ENCODE results near the gene IGFBP5. TPM values are rescaled to one million over a fixed set of nuclear protein-coding genes. Genes with fewer than 3 reads are reported as not detected.

Gene IGFBP5
- polyA plus RNA-seq, 3 donors: not detected

GRCh38 chr2:216737676-216738075 lies 42.3 kb upstream of the IGFBP5 start:
- H2AFZ ChIP-seq (ENCODE audit: insufficient read depth, low read depth, low read length, poor library complexity, severe bottlenecking): no peak overlapping the region
- H4K20me1 ChIP-seq (ENCODE audit: insufficient read depth, low read length): no peaks in the 10 kb centered on the region
- H3K4me3 Mint-ChIP-seq: no peak overlapping the region
- no CpG with 5 or more reads among the region's 4 CpGs for WGBS (ENCODE audit: insufficient coverage)
- no peak overlapping the region for H3K9ac ChIP-seq (ENCODE audit: insufficient read depth, low read length, poor library complexity, severe bottlenecking)
- H3K79me2 ChIP-seq (ENCODE audit: insufficient read depth, low read length): no peaks in the 10 kb centered on the region
- no peak overlapping the region for H3K27ac Mint-ChIP-seq
- peaks cover 0 to 3% (median 0%) of the 10 kb centered on the region in 7 donors for H3K9me3 Mint-ChIP-seq
- TF ChIP-seq, protein P1, sequence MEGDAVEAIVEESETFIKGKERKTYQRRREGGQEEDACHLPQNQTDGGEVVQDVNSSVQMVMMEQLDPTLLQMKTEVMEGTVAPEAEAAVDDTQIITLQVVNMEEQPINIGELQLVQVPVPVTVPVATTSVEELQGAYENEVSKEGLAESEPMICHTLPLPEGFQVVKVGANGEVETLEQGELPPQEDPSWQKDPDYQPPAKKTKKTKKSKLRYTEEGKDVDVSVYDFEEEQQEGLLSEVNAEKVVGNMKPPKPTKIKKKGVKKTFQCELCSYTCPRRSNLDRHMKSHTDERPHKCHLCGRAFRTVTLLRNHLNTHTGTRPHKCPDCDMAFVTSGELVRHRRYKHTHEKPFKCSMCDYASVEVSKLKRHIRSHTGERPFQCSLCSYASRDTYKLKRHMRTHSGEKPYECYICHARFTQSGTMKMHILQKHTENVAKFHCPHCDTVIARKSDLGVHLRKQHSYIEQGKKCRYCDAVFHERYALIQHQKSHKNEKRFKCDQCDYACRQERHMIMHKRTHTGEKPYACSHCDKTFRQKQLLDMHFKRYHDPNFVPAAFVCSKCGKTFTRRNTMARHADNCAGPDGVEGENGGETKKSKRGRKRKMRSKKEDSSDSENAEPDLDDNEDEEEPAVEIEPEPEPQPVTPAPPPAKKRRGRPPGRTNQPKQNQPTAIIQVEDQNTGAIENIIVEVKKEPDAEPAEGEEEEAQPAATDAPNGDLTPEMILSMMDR (IDR thresholded peaks at IDR 0.05): no peak
- H3K27ac ChIP-seq (ENCODE audit: low read depth in 1 of 2, low read length in 2 of 2): no peak overlapping the region
- H3K36me3 ChIP-seq (replicated peaks in 1 of 2; ENCODE audit: control insufficient read depth in 1 of 2, insufficient read depth in 2 of 2, low read length in 2 of 2): no peaks in the 10 kb centered on the region
- H3K4me1 ChIP-seq (ENCODE audit: control insufficient read depth in 1 of 2, insufficient read depth in 2 of 2, low read length in 2 of 2): no peaks in the 10 kb centered on the region
- H3K4me3 ChIP-seq (replicated peaks in 1 of 3; ENCODE audit: low read depth in 2 of 3, low read length in 3 of 3): no peak overlapping the region
- H3K4me2 ChIP-seq (replicated peaks; ENCODE audit: extremely low read depth, low read length, poor library complexity, severe bottlenecking): no peak overlapping the region
- intact Hi-C loops (cut with micrococcal nuclease): no loop called here
- H3K36me3 Mint-ChIP-seq: no peaks in the 10 kb centered on the region
- H3K9me3 ChIP-seq (replicated peaks in 1 of 2; ENCODE audit: control insufficient read depth in 1 of 2, insufficient read depth in 1 of 2, low read length in 2 of 2): no peaks in the 10 kb centered on the region
- no peaks in the 10 kb centered on the region for H3K4me1 Mint-ChIP-seq
- DNase-seq: no peak
- peaks cover 0 to 2% of the 10 kb centered on the region in 2 donors for H3K27me3 ChIP-seq (ENCODE audit: control insufficient read depth in 2 of 2, insufficient read depth in 2 of 2, low read length in 2 of 2)
- H3K27me3 Mint-ChIP-seq (ENCODE audit: low read depth in 3 of 3): peaks cover 3 to 7% (median 4%) of the 10 kb centered on the region in 3 donors

DNA sequence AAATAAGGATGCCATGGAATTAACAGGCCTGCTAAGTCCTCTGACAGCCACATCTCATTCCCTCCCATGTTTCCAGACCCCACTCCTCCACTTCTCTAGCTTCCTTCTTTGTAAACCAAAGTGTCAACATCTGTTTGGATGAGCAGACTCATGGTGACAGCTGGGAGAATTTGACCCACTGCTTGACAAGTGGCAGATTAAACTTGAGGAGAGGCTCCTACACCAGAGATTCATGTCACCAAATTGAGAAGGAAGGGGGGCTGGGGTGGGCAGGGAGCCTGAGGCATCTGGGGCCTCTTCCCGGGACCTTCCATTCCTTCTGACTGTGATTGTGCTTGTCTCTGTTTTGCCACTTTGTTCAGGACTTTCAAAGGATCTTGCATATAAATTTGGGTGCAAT lies 41.0 kb upstream of the IGFBP5 start:
- Mint-ChIP-seq H3K27me3 (ENCODE audit: low read depth in 3 of 3) (peaks cover 5 to 7% (median 5%) of the 10 kb centered on the region in 3 donors), H3K27ac (no peak overlapping the region)
- H3K27me3 ChIP-seq (ENCODE audit: control insufficient read depth in 2 of 2, insufficient read depth in 2 of 2, low read length in 2 of 2): peaks cover 0 to 2% of the 10 kb centered on the region in 2 donors

More for the DNA sequence above, 41.0 kb upstream of the IGFBP5 start:
- Histone ChIP-seq H3K36me3 (replicated peaks in 1 of 2; ENCODE audit: control insufficient read depth in 1 of 2, insufficient read depth in 2 of 2, low read length in 2 of 2) (no peaks in the 10 kb centered on the region), H3K27ac (ENCODE audit: low read depth in 1 of 2, low read length in 2 of 2) (no peak overlapping the region), H3K4me3 (replicated peaks in 1 of 3; ENCODE audit: low read depth in 2 of 3, low read length in 3 of 3) (no peak overlapping the region), H3K4me1 (ENCODE audit: control insufficient read depth in 1 of 2, insufficient read depth in 2 of 2, low read length in 2 of 2) (no peaks in the 10 kb centered on the region), H3K9ac (ENCODE audit: insufficient read depth, low read length, poor library complexity, severe bottlenecking) (no peak overlapping the region), H3K79me2 (ENCODE audit: insufficient read depth, low read length) (no peaks in the 10 kb centered on the region), H3K9me3 (replicated peaks in 1 of 2; ENCODE audit: control insufficient read depth in 1 of 2, insufficient read depth in 1 of 2, low read length in 2 of 2) (no peaks in the 10 kb centered on the region), H4K20me1 (ENCODE audit: insufficient read depth, low read length) (no peaks in the 10 kb centered on the region), H3K4me2 (replicated peaks; ENCODE audit: extremely low read depth, low read length, poor library complexity, severe bottlenecking) (no peak overlapping the region), H2AFZ (ENCODE audit: insufficient read depth, low read depth, low read length, poor library complexity, severe bottlenecking) (no peak overlapping the region)
- Mint-ChIP-seq H3K4me1 (no peaks in the 10 kb centered on the region), H3K4me3 (no peak overlapping the region), H3K36me3 (no peaks in the 10 kb centered on the region), H3K9me3 (peaks cover 0 to 3% (median 0%) of the 10 kb centered on the region in 7 donors)
- no CpG with 5 or more reads among the region's 1 CpG for WGBS (ENCODE audit: insufficient coverage)
- intact Hi-C loops (cut with micrococcal nuclease): no loop called here
- TF ChIP-seq, protein P1 (IDR thresholded peaks at IDR 0.05): no peak
- DNase-seq: no peak

Measured in CD14-positive monocyte (primary cell).